ENCODE results near the gene CSNK2B.
A peak's percentile ranks its signal among the peaks of the same experiment; 100 is the strongest.

GRCh38 chr6:31689249-31690110 is 23.6 kb downstream of the CSNK2B start:
- peak; percentile 61; the same call in 1 of the 2 replicates for TF ChIP-seq CTCF (IDR thresholded peaks at IDR 0.05; ENCODE audit: low read length)
- TF ChIP-seq EZH2 (IDR thresholded peaks at IDR 0.05; ENCODE audit: borderline replicate concordance, low read length) = no peak
